Iris pigment epithelial cell (primary cell): ENCODE measurements around the gene WDSUB1.

Experiments
- DNase-seq: peaks from one replicate; pipeline ENCODE4 v3.0.0-alpha.2; 2011; ENCODE audit warnings: low read depth

The WDSUB1 gene

DNA sequence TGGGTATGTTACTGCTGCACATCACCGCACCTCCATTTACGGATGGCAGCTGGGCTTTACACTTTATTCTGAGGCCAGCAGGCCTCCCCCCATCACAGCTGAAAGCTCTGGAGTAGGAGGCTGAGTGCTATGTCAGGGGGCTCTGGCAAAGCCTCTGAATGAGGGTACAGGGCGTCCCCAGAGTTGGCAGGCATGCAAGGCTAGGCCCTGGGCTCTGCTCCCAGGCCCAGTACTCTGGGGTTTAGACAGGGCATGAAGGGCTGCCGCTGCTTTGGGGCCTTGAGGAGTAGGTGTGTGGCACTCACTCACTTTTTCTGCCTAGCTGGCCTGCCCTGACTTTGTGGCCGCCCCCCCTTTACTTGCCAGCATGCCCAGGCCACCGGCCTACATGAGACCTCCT lies 90.8 kb downstream of the WDSUB1 start:
- DNase-seq: no peak

DNA sequence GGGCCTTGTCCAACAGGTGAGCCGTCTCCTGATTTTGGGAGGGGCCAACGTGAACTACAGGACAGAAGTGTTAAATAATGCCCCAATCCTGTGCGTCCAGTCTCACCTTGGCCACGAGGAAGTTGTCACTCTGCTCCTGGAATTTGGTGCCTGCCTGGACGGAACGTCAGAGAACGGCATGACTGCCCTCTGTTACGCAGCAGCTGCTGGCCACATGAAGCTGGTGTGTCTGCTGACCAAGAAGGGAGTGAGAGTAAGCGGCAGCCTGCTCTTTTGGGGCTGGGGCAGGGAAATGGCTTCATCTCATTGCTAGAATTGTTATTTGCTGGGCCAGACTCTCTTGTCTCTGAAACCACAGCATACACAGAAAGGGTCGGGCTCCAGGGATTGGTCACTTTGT lies 92.3 kb downstream of the WDSUB1 start:
- DNase-seq: no peak

DNA sequence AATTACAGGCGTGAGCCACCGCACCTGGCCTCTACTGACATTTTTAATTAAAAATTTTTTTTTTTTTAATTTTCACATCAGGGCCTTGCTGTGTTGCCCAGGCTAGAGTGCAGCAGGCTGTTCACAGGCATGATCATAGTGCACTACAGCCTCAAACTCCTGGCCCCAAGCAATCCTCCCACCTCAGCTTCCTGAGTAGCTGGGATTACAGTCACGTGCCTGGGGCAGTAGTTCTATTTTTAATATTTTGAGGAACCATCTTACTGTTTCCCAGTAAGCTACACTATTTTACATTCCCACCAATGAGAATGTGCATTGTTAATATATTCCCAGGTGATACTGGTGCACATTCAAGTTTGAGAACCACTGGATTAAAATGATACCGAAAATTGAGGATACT lies 92.7 kb downstream of the WDSUB1 start:
- DNase-seq: no peak

DNA sequence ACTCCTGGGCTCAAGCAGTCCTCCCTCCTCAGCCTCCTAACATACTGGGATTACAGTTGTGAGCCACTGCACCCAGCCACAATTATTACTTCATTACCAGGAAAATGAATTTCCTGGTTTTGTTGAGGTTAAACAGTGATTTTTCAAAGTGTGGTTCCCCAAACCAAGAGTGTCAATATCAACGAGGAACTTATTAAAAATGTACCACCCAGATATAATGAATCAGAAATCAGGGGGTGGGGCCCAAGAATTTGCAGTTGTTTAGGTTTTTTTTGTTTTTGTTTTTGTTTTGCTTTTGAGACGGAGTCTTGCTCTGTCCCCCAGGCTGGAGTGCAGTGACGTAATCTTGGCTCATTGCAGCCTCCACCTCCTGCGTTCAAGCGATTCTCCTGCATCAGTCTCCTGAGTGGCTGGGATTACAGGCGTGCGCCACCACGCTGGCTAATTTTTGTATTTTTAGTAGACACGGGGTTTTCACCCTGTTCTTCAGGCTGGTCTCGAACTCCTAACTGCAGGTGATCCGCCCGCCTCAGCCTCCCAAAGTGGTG lies 94.1 kb downstream of the WDSUB1 start:
- DNase-seq: no peak

DNA sequence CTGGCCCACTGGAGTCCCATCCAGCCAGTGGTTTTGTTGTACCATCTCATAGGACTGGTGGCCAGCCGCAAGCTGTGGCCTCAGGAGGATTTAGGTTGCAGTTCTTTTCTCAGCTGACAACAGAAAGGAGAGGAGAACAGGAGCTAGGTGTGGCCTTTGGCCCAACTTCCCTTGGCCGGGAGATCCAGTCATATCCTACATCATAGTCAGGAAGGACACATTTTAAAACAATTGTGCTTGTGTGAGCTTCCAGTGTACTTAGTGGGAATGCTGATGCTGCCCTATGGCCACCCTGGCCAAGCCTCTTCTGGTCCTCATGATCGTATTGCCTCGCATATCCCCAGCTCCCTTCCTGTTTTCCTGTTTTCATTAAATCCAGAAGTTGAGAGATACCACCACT lies 98.1 kb downstream of the WDSUB1 start:
- no peak for DNase-seq

DNA sequence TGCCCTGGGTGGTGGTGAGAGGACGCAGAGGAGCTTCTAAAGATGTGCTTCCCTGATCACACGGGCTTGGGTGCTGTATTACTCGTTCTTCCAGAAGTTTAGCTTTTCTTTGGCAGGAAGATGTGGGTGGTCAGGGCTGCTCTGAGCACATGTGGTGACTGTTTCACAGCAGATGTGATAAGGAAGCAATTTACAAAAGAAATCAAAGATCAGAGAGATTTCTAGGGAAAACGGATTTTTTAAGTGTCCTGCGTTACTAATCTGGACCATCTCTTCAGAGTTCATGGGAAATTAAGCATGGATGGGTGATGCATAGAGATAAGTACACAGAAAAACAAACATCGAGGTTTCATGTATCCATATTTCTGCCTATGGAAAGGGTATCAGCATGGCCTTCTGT lies 99.4 kb downstream of the WDSUB1 start:
- peak; percentile 19 for DNase-seq

DNA sequence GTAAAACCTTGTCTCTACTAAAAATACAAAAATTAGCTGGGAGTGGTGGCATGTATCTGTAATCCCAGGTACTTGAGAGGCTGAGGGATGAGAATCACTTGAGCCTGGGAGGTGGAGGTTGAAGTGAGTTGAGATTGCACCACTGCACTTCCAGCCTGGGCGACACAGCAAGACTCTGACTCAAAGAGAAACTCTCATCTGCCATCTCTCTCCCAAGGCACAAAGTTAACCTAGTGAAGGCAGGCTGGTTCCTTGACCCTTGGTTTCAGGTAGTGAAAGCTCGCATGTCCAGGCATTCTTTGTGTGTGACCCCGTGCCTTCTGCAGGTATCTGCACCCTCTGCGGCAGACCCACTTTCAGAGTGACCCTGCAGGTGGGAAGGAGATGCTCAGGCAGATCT lies 100.0 kb downstream of the WDSUB1 start:
- no peak for DNase-seq
